Measurements from ENCODE around the gene MGARP.

The MGARP gene

DNA sequence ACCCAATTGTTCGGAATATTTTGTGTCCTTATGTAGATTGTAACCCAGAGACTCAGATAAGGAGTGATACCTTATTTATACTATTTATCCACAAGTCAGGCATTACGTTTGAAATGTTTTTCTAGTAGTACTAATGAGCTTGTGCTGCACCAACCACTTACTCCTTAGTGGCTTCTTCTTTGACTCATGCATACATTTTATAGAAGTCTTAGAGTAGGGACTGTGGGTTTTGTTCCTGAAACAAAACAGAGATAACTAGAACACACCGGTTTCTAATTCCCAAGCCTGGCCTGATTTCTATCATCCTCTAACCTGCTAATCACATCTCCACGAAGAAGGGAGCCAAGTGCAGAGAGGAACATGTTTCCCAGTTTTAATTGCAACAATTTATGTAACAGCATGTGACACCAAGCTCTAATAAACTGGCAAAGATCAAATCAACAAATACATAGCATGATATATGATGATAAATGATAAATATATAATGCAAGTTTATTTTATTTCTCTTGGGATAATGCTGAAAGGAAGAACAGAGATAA lies 32.3 kb downstream of the MGARP start:
- Histone ChIP-seq H2AFZ (ENCODE audit: low read depth, low read length) (no peak overlapping the region), H3K4me1 (ENCODE audit: insufficient read depth, low read length) (no peaks in the 10 kb centered on the region), H4K20me1 (ENCODE audit: insufficient read depth, low read length) (no peaks in the 10 kb centered on the region), H3K27me3 (ENCODE audit: insufficient read depth, low read length, poor library complexity) (no peaks in the 10 kb centered on the region), H3K9me3 (ENCODE audit: insufficient read depth, low read length, severe bottlenecking) (no peaks in the 10 kb centered on the region), H3K4me3 (ENCODE audit: low read depth in 1 of 2, low read length in 2 of 2) (no peak overlapping the region), H3K4me2 (ENCODE audit: insufficient read depth, low read length) (no peak overlapping the region), H3K9ac (ENCODE audit: low read depth, low read length) (no peak overlapping the region), H3K36me3 (ENCODE audit: insufficient read depth, low read length) (no peaks in the 10 kb centered on the region), H3K79me2 (ENCODE audit: insufficient read depth, low read length) (no peaks in the 10 kb centered on the region), H3K27ac (ENCODE audit: low read length) (no peak overlapping the region)
- TF ChIP-seq, protein P1, sequence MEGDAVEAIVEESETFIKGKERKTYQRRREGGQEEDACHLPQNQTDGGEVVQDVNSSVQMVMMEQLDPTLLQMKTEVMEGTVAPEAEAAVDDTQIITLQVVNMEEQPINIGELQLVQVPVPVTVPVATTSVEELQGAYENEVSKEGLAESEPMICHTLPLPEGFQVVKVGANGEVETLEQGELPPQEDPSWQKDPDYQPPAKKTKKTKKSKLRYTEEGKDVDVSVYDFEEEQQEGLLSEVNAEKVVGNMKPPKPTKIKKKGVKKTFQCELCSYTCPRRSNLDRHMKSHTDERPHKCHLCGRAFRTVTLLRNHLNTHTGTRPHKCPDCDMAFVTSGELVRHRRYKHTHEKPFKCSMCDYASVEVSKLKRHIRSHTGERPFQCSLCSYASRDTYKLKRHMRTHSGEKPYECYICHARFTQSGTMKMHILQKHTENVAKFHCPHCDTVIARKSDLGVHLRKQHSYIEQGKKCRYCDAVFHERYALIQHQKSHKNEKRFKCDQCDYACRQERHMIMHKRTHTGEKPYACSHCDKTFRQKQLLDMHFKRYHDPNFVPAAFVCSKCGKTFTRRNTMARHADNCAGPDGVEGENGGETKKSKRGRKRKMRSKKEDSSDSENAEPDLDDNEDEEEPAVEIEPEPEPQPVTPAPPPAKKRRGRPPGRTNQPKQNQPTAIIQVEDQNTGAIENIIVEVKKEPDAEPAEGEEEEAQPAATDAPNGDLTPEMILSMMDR (IDR thresholded peaks at IDR 0.05; ENCODE audit: borderline replicate concordance, extremely low read depth, low read length, poor library complexity, severe bottlenecking): no peak
- DNase-seq (no peak), ATAC-seq (ENCODE audit: insufficient read depth, low read depth) (no peak)

DNA sequence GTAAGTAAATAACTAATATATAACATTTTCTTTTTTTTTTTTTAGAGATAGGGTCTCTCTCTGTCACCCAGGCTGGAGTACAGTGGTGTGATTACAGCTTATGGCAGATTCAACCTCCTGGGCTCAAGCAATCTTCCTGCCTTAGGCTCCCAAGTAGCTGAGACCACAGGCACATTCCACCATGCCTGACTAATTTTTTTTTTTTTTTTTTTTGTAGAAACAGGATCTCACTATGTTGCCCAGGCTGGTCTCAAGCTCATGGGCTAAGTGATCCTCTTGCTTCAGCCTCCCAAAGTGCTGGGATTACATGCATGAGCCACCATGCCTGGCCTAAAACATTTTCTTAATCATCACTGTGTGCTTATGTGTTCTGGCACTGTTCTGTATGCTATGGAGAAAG lies 32.8 kb downstream of the MGARP start:
- H3K27me3 ChIP-seq (ENCODE audit: insufficient read depth, low read length, poor library complexity): no peaks in the 10 kb centered on the region
- no peak overlapping the region for H3K4me2 ChIP-seq (ENCODE audit: insufficient read depth, low read length)
- no peak overlapping the region for H3K4me3 ChIP-seq (ENCODE audit: low read depth in 1 of 2, low read length in 2 of 2)
- no peaks in the 10 kb centered on the region for H3K9me3 ChIP-seq (ENCODE audit: insufficient read depth, low read length, severe bottlenecking)
- no peak for DNase-seq
- TF ChIP-seq, protein P1 (IDR thresholded peaks at IDR 0.05; ENCODE audit: borderline replicate concordance, extremely low read depth, low read length, poor library complexity, severe bottlenecking): no peak
- TF ChIP-seq EZH2 (IDR thresholded peaks at IDR 0.05; ENCODE audit: borderline replicate concordance, low read depth, low read length, severe bottlenecking): no peak
- no peak overlapping the region for H2AFZ ChIP-seq (ENCODE audit: low read depth, low read length)
- H3K4me1 ChIP-seq (ENCODE audit: insufficient read depth, low read length): no peaks in the 10 kb centered on the region
- H3K27ac ChIP-seq (ENCODE audit: low read length): no peak overlapping the region
- H3K79me2 ChIP-seq (ENCODE audit: insufficient read depth, low read length): no peaks in the 10 kb centered on the region
- H4K20me1 ChIP-seq (ENCODE audit: insufficient read depth, low read length): no peaks in the 10 kb centered on the region
- no peak for ATAC-seq (ENCODE audit: insufficient read depth, low read depth)
- H3K9ac ChIP-seq (ENCODE audit: low read depth, low read length): no peak overlapping the region
- H3K36me3 ChIP-seq (ENCODE audit: insufficient read depth, low read length): no peaks in the 10 kb centered on the region

GRCh38 chr4:139246166-139246565 lies 33.9 kb downstream of the MGARP start:
- no peaks in the 10 kb centered on the region for H3K4me1 ChIP-seq (ENCODE audit: insufficient read depth, low read length)
- no peak for DNase-seq
- no peak overlapping the region for H3K4me2 ChIP-seq (ENCODE audit: insufficient read depth, low read length)
- no peaks in the 10 kb centered on the region for H3K36me3 ChIP-seq (ENCODE audit: insufficient read depth, low read length)
- TF ChIP-seq EZH2 (IDR thresholded peaks at IDR 0.05; ENCODE audit: borderline replicate concordance, low read depth, low read length, severe bottlenecking): no peak
- TF ChIP-seq, protein P1 (IDR thresholded peaks at IDR 0.05; ENCODE audit: borderline replicate concordance, extremely low read depth, low read length, poor library complexity, severe bottlenecking): no peak
- no peaks in the 10 kb centered on the region for H3K9me3 ChIP-seq (ENCODE audit: insufficient read depth, low read length, severe bottlenecking)
- no peak for ATAC-seq (ENCODE audit: insufficient read depth, low read depth)
- H3K4me3 ChIP-seq (ENCODE audit: low read depth in 1 of 2, low read length in 2 of 2): no peak overlapping the region
- H4K20me1 ChIP-seq (ENCODE audit: insufficient read depth, low read length): no peaks in the 10 kb centered on the region
- no peak overlapping the region for H3K9ac ChIP-seq (ENCODE audit: low read depth, low read length)
- H3K27me3 ChIP-seq (ENCODE audit: insufficient read depth, low read length, poor library complexity): no peaks in the 10 kb centered on the region
- no peak overlapping the region for H2AFZ ChIP-seq (ENCODE audit: low read depth, low read length)
- H3K79me2 ChIP-seq (ENCODE audit: insufficient read depth, low read length): no peaks in the 10 kb centered on the region
- no peak overlapping the region for H3K27ac ChIP-seq (ENCODE audit: low read length)

DNA sequence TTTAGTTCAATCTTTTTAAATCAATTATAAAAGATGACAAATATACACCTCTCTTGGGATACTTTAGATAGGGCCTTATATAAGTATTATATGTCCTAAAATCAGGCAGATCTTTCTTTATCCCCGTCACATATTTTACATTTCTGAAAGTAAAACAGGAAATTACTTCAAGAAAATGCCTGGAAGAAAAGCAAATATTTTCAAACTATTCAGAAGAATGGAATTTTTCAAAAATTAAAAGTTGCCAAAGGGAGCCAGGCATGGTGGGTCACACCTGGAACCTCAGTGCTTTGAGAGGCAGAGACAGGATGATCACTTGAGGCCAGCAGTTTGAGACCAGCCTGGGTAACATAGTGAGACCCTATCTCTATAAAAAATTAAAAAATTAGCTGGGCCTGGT lies 34.4 kb downstream of the MGARP start:
- no peaks in the 10 kb centered on the region for H3K4me1 ChIP-seq (ENCODE audit: insufficient read depth, low read length)
- no peak for ATAC-seq (ENCODE audit: insufficient read depth, low read depth)

More for the DNA sequence above, 34.4 kb downstream of the MGARP start:
- Histone ChIP-seq H3K79me2 (ENCODE audit: insufficient read depth, low read length) (no peaks in the 10 kb centered on the region), H3K27ac (ENCODE audit: low read length) (no peak overlapping the region), H3K36me3 (ENCODE audit: insufficient read depth, low read length) (no peaks in the 10 kb centered on the region), H3K9me3 (ENCODE audit: insufficient read depth, low read length, severe bottlenecking) (no peaks in the 10 kb centered on the region), H2AFZ (ENCODE audit: low read depth, low read length) (no peak overlapping the region), H3K4me3 (ENCODE audit: low read depth in 1 of 2, low read length in 2 of 2) (no peak overlapping the region), H3K27me3 (ENCODE audit: insufficient read depth, low read length, poor library complexity) (no peaks in the 10 kb centered on the region), H3K9ac (ENCODE audit: low read depth, low read length) (no peak overlapping the region), H3K4me2 (ENCODE audit: insufficient read depth, low read length) (no peak overlapping the region), H4K20me1 (ENCODE audit: insufficient read depth, low read length) (no peaks in the 10 kb centered on the region)
- no peak for DNase-seq
- TF ChIP-seq EZH2 (IDR thresholded peaks at IDR 0.05; ENCODE audit: borderline replicate concordance, low read depth, low read length, severe bottlenecking): no peak
- TF ChIP-seq, protein P1 (IDR thresholded peaks at IDR 0.05; ENCODE audit: borderline replicate concordance, extremely low read depth, low read length, poor library complexity, severe bottlenecking): no peak
